ENCODE results near the gene USP10.

USP10 gene

GRCh38 chr16:84703681-84704080 lies 3.9 kb downstream of the USP10 start:
- H3K27ac ChIP-seq, result no peak overlapping the region
- TF ChIP-seq CTCF (IDR thresholded peaks at IDR 0.05) (no peak), ZFX (IDR thresholded peaks at IDR 0.05; ENCODE audit: borderline replicate concordance) (no peak)

- no peak overlapping the region for H3K27ac ChIP-seq
- TF ChIP-seq ZFX (IDR thresholded peaks at IDR 0.05; ENCODE audit: borderline replicate concordance) (no peak), CTCF (IDR thresholded peaks at IDR 0.05) (no peak)
These were observed 4.5 kb downstream of the USP10 start for GRCh38 chr16:84704253-84704652.

- H3K27ac ChIP-seq, result no peak overlapping the region
- no peak for TF ChIP-seq CTCF (IDR thresholded peaks at IDR 0.05)
- TF ChIP-seq ZFX (IDR thresholded peaks at IDR 0.05; ENCODE audit: borderline replicate concordance), result no peak
These were observed 7.1 kb downstream of the USP10 start for GRCh38 chr16:84706856-84707255.

- no peak overlapping the region for H3K27ac ChIP-seq
- TF ChIP-seq ZFX (IDR thresholded peaks at IDR 0.05; ENCODE audit: borderline replicate concordance) (no peak), CTCF (IDR thresholded peaks at IDR 0.05) (no peak)
These were observed 9.8 kb downstream of the USP10 start for GRCh38 chr16:84709609-84710008.

- TF ChIP-seq ZFX (IDR thresholded peaks at IDR 0.05; ENCODE audit: borderline replicate concordance), result no peak
- no peak overlapping the region for H3K27ac ChIP-seq
These were observed 10.9 kb downstream of the USP10 start for GRCh38 chr16:84710686-84711085.

GRCh38 chr16:84712138-84712671 lies 12.4 kb downstream of the USP10 start:
- TF ChIP-seq ZFX (IDR thresholded peaks at IDR 0.05; ENCODE audit: borderline replicate concordance) (no peak), CTCF (IDR thresholded peaks at IDR 0.05) (no peak)
- H3K27ac ChIP-seq, result no peak overlapping the region

GRCh38 chr16:84712801-84713775 lies 13.3 kb downstream of the USP10 start:
- H3K27ac ChIP-seq, result no peak overlapping the region
- TF ChIP-seq ZFX (IDR thresholded peaks at IDR 0.05; ENCODE audit: borderline replicate concordance) (no peak), CTCF (IDR thresholded peaks at IDR 0.05) (no peak)

All from 22Rv1 (cell line).